ENCODE data around the gene STX18. TPM values are rescaled to one million over a fixed set of nuclear protein-coding genes. Genes with fewer than 3 reads are reported as not detected.
"Not testable (repeated sequence)": the region's sequence is repeated elsewhere in the genome, so short reads cannot be mapped to it uniquely, and the experiment has no call there.

Gene STX18
- total RNA-seq, 2 donors from 2014 or later = 24.1 to 33.5 TPM

GRCh38 chr4:4423706-4424498 lies 117.9 kb downstream of the STX18 start:
- Histone ChIP-seq H3K36me3 (peaks cover 5 to 16% of the 10 kb centered on the region in 2 donors), H3K27ac (no peak overlapping the region), H3K9me3 (no peaks in the 10 kb centered on the region), H3K27me3 (replicated peaks; ENCODE audit: insufficient read depth) (no peaks in the 10 kb centered on the region), H3K4me3 (no peak overlapping the region), H3K4me1 (replicated peaks) (no peaks in the 10 kb centered on the region)
- DNase-seq (ENCODE audit: low spot score) = no peak
- TF ChIP-seq POLR2AphosphoS5 (IDR thresholded peaks at IDR 0.05) (no peak), POLR2A (IDR thresholded peaks at IDR 0.05) (no peak), CTCF (IDR thresholded peaks at IDR 0.05) (no peak)
- intact Hi-C loops (cut with DNase I) = no loop called here
- 79% methylated on average over 9 of the region's 9 CpGs for WGBS

GRCh38 chr4:4422856-4423499 lies 118.9 kb downstream of the STX18 start:
- TF ChIP-seq POLR2A (IDR thresholded peaks at IDR 0.05) (no peak), POLR2AphosphoS5 (IDR thresholded peaks at IDR 0.05) (no peak), CTCF (IDR thresholded peaks at IDR 0.05) (no peak)
- WGBS = 84% methylated on average over 12 of the region's 12 CpGs
- no peaks in the 10 kb centered on the region for H3K9me3 ChIP-seq
- no peaks in the 10 kb centered on the region for H3K4me1 ChIP-seq (replicated peaks)
- H3K27me3 ChIP-seq (replicated peaks; ENCODE audit: insufficient read depth) = no peaks in the 10 kb centered on the region
- DNase-seq (ENCODE audit: low spot score) = no peak
- intact Hi-C loops (cut with DNase I) = no loop called here
- H3K27ac ChIP-seq = no peak overlapping the region
- H3K36me3 ChIP-seq = peaks cover 5 to 20% of the 10 kb centered on the region in 2 donors
- no peak overlapping the region for H3K4me3 ChIP-seq

GRCh38 chr4:4422117-4422516 lies 119.7 kb downstream of the STX18 start:
- 96% methylated on average over 7 of the region's 7 CpGs for WGBS
- H3K4me3 ChIP-seq; H3K4me1 ChIP-seq (replicated peaks); H3K27ac ChIP-seq; H3K27me3 ChIP-seq (replicated peaks; ENCODE audit: insufficient read depth); H3K9me3 ChIP-seq; intact Hi-C loops (cut with DNase I); DNase-seq (ENCODE audit: low spot score): not testable (repeated sequence)
- peaks cover 5 to 20% of the 10 kb centered on the region in 2 donors for H3K36me3 ChIP-seq

- Histone ChIP-seq H3K9me3 (no peaks in the 10 kb centered on the region), H3K27me3 (replicated peaks; ENCODE audit: insufficient read depth) (no peaks in the 10 kb centered on the region), H3K4me3 (no peak overlapping the region), H3K36me3 (peaks cover 5 to 20% of the 10 kb centered on the region in 2 donors), H3K27ac (no peak overlapping the region), H3K4me1 (replicated peaks) (no peaks in the 10 kb centered on the region)
- WGBS = 96% methylated on average over 11 of the region's 11 CpGs
- TF ChIP-seq CTCF (IDR thresholded peaks at IDR 0.05) = no peak
- no peak for TF ChIP-seq POLR2AphosphoS5 (IDR thresholded peaks at IDR 0.05)
- no peak for TF ChIP-seq POLR2A (IDR thresholded peaks at IDR 0.05)
- DNase-seq (ENCODE audit: low spot score) = no peak
- intact Hi-C loops (cut with DNase I) = no loop called here
Observed at GRCh38 chr4:4421356-4421755, 120.5 kb downstream of the STX18 start.

GRCh38 chr4:4420421-4420820 lies 121.4 kb downstream of the STX18 start:
- WGBS = 95% methylated on average over 12 of the region's 12 CpGs
- intact Hi-C loops (cut with DNase I) = no loop called here
- H3K36me3 ChIP-seq = peaks cover 5 to 20% of the 10 kb centered on the region in 2 donors

More at GRCh38 chr4:4420421-4420820, 121.4 kb downstream of the STX18 start:
- H3K4me1 ChIP-seq (replicated peaks) = no peaks in the 10 kb centered on the region
- no peak for TF ChIP-seq POLR2A (IDR thresholded peaks at IDR 0.05)
- no peak for TF ChIP-seq CTCF (IDR thresholded peaks at IDR 0.05)
- no peak for TF ChIP-seq POLR2AphosphoS5 (IDR thresholded peaks at IDR 0.05)
- DNase-seq (ENCODE audit: low spot score) = no peak
- H3K27ac ChIP-seq = no peak overlapping the region
- no peaks in the 10 kb centered on the region for H3K9me3 ChIP-seq
- no peak overlapping the region for H3K4me3 ChIP-seq
- H3K27me3 ChIP-seq (replicated peaks; ENCODE audit: insufficient read depth) = no peaks in the 10 kb centered on the region

Data from prostate gland (tissue), 2 donors.